HepG2 (cell line): ENCODE measurements around the gene PODXL2. TPM values are rescaled to one million over a fixed set of nuclear protein-coding genes. Genes with fewer than 3 reads are reported as not detected.

Experiments used
- ATF1 ChIP-seq: IDR thresholded peaks from 2 replicates; pipeline ENCODE4 v1.6.1; 2016; ENCODE audit warnings: mild to moderate bottlenecking, control low read depth
- BRF2 ChIP-seq: sonication (generic); formaldehyde crosslinking; IDR thresholded peaks from 2 replicates; pipeline ENCODE4 v1.8.1; 2022; ENCODE audit warnings: mild to moderate bottlenecking, missing genetic modification reagents
- CEBPZ ChIP-seq: IDR thresholded peaks from 2 replicates; pipeline ENCODE4 v1.6.1; 2012; ENCODE audit warnings: low read length, improper control_type of control experiment
- CREB1 ChIP-seq, 2 experiments: fragments of 450-650 bp in 1 of 2; IDR thresholded peaks; 2 replicates each; pipeline ENCODE4 v1.6.1; 2016 to 2017; ENCODE audit warnings: control low read depth in 1 of 2, mild to moderate bottlenecking in 1 of 2, missing compliant biosample characterization in 1 of 2, missing genetic modification characterization in 1 of 2
- E2F1 ChIP-seq: sonication (generic); formaldehyde crosslinking; IDR thresholded peaks from 2 replicates; pipeline ENCODE4 v1.5.0; 2020; ENCODE audit warnings: missing genetic modification reagents
- MEIS1 ChIP-seq: sonication (generic); formaldehyde crosslinking; IDR thresholded peaks from 2 replicates; pipeline ENCODE4 v1.9.0; 2021; ENCODE audit warnings: mild to moderate bottlenecking, missing genetic modification reagents, moderate library complexity, borderline replicate concordance
- MXI1 ChIP-seq: IDR thresholded peaks from 3 replicates; pipeline ENCODE4 v1.6.1; 2012; ENCODE audit warnings: low read depth, low read length, inconsistent platforms, borderline replicate concordance
- NFIC ChIP-seq: IDR thresholded peaks from 2 replicates; pipeline ENCODE4 v1.6.1; 2012; ENCODE audit warnings: mild to moderate bottlenecking, low read length, inconsistent platforms
- NFYB ChIP-seq: sonication (generic); formaldehyde crosslinking; IDR thresholded peaks from 2 replicates; pipeline ENCODE4 v1.4.0; 2020; ENCODE audit warnings: missing genetic modification reagents
- NR3C1 ChIP-seq: sonication (generic); formaldehyde crosslinking; IDR thresholded peaks from 2 replicates; pipeline ENCODE4 v1.4.0; 2020; ENCODE audit warnings: missing genetic modification reagents
- PHB2 ChIP-seq: fragments of 450-650 bp; IDR thresholded peaks from 2 replicates; pipeline ENCODE4 v1.6.1; 2018; ENCODE audit not compliant: partially characterized antibody
- PHF5A ChIP-seq: IDR thresholded peaks from one replicate; pipeline ENCODE4 v1.6.1; 2018; ENCODE audit warnings: low read depth, missing genetic modification reagents; ENCODE audit not compliant: unreplicated experiment
- SMAD9 ChIP-seq: sonication (generic); formaldehyde crosslinking; IDR thresholded peaks from 2 replicates; pipeline ENCODE4 v1.5.1; 2020; ENCODE audit warnings: mild to moderate bottlenecking, missing genetic modification reagents
- SYNCRIP ChIP-seq: fragments of 200-400 bp; formaldehyde crosslinking; IDR thresholded peaks from 2 replicates; pipeline ENCODE4 v1.6.1; 2018; ENCODE audit warnings: mild to moderate bottlenecking, low read depth, low read length; ENCODE audit not compliant: insufficient read depth
- TFE3 ChIP-seq: IDR thresholded peaks from 2 replicates; pipeline ENCODE4 v1.6.1; 2016
- ZNF138 ChIP-seq: sonication (generic); formaldehyde crosslinking; IDR thresholded peaks from 2 replicates; pipeline ENCODE4 v1.5.0; 2020; ENCODE audit warnings: mild to moderate bottlenecking, low read depth, missing genetic modification reagents
- ZNF549 ChIP-seq: sonication (generic); formaldehyde crosslinking; IDR thresholded peaks from 2 replicates; pipeline ENCODE4 v1.5.0; 2020; ENCODE audit warnings: missing genetic modification reagents
- ZNF556 ChIP-seq: sonication (generic); formaldehyde crosslinking; IDR thresholded peaks from 2 replicates; pipeline ENCODE4 v1.4.0; 2020; ENCODE audit warnings: mild to moderate bottlenecking, missing genetic modification reagents, borderline replicate concordance
- ZNF558 ChIP-seq: sonication (generic); formaldehyde crosslinking; IDR thresholded peaks from 2 replicates; pipeline ENCODE4 v1.9.0; 2022; ENCODE audit warnings: mild to moderate bottlenecking, missing genetic modification reagents, borderline replicate concordance
- ZNF746 ChIP-seq: sonication (generic); formaldehyde crosslinking; IDR thresholded peaks from 2 replicates; pipeline ENCODE4 v1.8.0; 2022; ENCODE audit warnings: mild to moderate bottlenecking, missing genetic modification reagents
- ZNF772 ChIP-seq: sonication (generic); formaldehyde crosslinking; IDR thresholded peaks from 2 replicates; pipeline ENCODE4 v1.5.0; 2020; ENCODE audit warnings: mild to moderate bottlenecking, missing genetic modification reagents
- ZNF775 ChIP-seq: sonication (generic); formaldehyde crosslinking; IDR thresholded peaks from 2 replicates; pipeline ENCODE4 v1.4.0; 2020; ENCODE audit warnings: missing genetic modification reagents, mild to moderate bottlenecking, moderate library complexity, borderline replicate concordance
- ZNF788 ChIP-seq: sonication (generic); formaldehyde crosslinking; IDR thresholded peaks from 2 replicates; pipeline ENCODE4 v1.5.0; 2020; ENCODE audit warnings: mild to moderate bottlenecking, missing genetic modification reagents, borderline replicate concordance
- polyA plus RNA-seq, 8 experiments: library from polyadenylated mRNA; depleted of rRNA in 3 of 8; stranded (reverse) in 7 of 8; unstranded in 1 of 8; fragments of >200 nt; fragmentation: Illumina TruSeq in 4 of 8; extraction: Trizol in 4 of 8; gene quantifications; 2 replicates each; pipeline versions ENCODE4 v1.2.1 to v1.2.3, GENCODE V29; 2011 to 2016; ENCODE audit warnings: low read depth in 4 of 8, missing spikeins in 1 of 8, mixed read lengths in 1 of 8; ENCODE audit not compliant: insufficient read depth in 1 of 8
- total RNA-seq, 5 experiments: library from RNA; depleted of rRNA; stranded (reverse); fragments of >200 nt; fragmentation: Illumina TruSeq; extraction: Trizol; gene quantifications; 2 replicates each; pipeline ENCODE4 v1.2.3, GENCODE V29; 2016; ENCODE audit warnings: low read depth in 1 of 5

Gene PODXL2
- total and polyA plus RNA-seq, 2 of the 13 experiments (the other 11 are each of a cell fraction or from before 2014, with no cell fraction given): 20.4 to 25.1 TPM

- TF ChIP-seq ZNF772 (CRISPR knock-in tag) (no peak; the same call in 1 of the 2 replicates), ZNF558 (no peak), CREB1 (IDR thresholded peaks at IDR 0.05) (no peak), CREB1 (CRISPR knock-in tag; IDR thresholded peaks at IDR 0.05) (no peak), NFIC (no peak), ZNF556 (no peak; the same call in 1 of the 2 replicates), MEIS1 (CRISPR knock-in tag) (no peak), NFYB (CRISPR knock-in tag) (no peak), ZNF138 (CRISPR knock-in tag) (no peak), ZNF549 (CRISPR knock-in tag) (no peak), TFE3 (no peak), ATF1 (no peak), BRF2 (CRISPR knock-in tag) (no peak), CEBPZ (no peak), ZNF746 (CRISPR knock-in tag) (no peak), SYNCRIP (no peak), NR3C1 (CRISPR knock-in tag) (no peak), ZNF775 (no peak), PHF5A (no peak), PHB2 (no peak), SMAD9 (no peak), ZNF788 (CRISPR knock-in tag) (0 out of 2 replicates have a peak, but pooled peaks have one; percentile 25), MXI1 (0 out of 3 replicates have a peak, but pooled peaks have one; percentile 7), E2F1 (CRISPR knock-in tag) (no peak)
These were observed 44.5 kb downstream of the PODXL2 start (continued) for GRCh38 chr3:127673191-127674100.
